H1 (cell line): ENCODE results near the gene BET1L. TPM values are rescaled to one million over a fixed set of nuclear protein-coding genes. Genes with fewer than 3 reads are reported as not detected.
A peak's percentile ranks its signal among the peaks of the same experiment; 100 is the strongest.

ENCODE experiments used
- BACH1 ChIP-seq: IDR thresholded peaks from 2 replicates; pipeline ENCODE4 v1.6.1; 2012; ENCODE audit warnings: low read length, improper control_type of control experiment
- CTBP2 ChIP-seq: IDR thresholded peaks from 2 replicates; pipeline ENCODE4 v1.7.0; 2011; ENCODE audit warnings: borderline replicate concordance, mild to moderate bottlenecking, moderate library complexity, mixed read lengths, low read length; ENCODE audit not compliant: insufficient read depth, insufficient read length
- CTCF ChIP-seq, 3 experiments: IDR thresholded peaks; 1 replicate in 2 of 3; 2 replicates in 1 of 3; pipeline versions ENCODE4 v1.5.1 to v1.6.1; 2011; ENCODE audit warnings: low read length in 3 of 3, mild to moderate bottlenecking in 3 of 3, inconsistent platforms in 2 of 3, low read depth in 1 of 3, moderate library complexity in 1 of 3; ENCODE audit not compliant: insufficient read depth in 1 of 3; ENCODE audit errors: control extremely low read depth in 1 of 3
- EGR1 ChIP-seq: IDR thresholded peaks from 2 replicates; pipeline ENCODE4 v1.6.1; 2011; ENCODE audit warnings: low read depth, low read length, borderline replicate concordance
- EP300 ChIP-seq, 2 experiments: IDR thresholded peaks; 1 replicate in 1 of 2; 2 replicates in 1 of 2; pipeline ENCODE4 v1.6.1; 2011 to 2012; ENCODE audit warnings: low read depth in 2 of 2, low read length in 2 of 2, mild to moderate bottlenecking in 2 of 2, borderline replicate concordance in 1 of 2, inconsistent platforms in 1 of 2, moderate library complexity in 1 of 2
- FOSL1 ChIP-seq: IDR thresholded peaks from 2 replicates; pipeline ENCODE4 v1.6.1; 2011; ENCODE audit warnings: mild to moderate bottlenecking, low read depth, low read length, moderate library complexity; ENCODE audit not compliant: insufficient read depth
- KDM4A ChIP-seq: IDR thresholded peaks from one replicate; pipeline ENCODE4 v1.7.1; 2012; ENCODE audit warnings: low read depth, mild to moderate bottlenecking, moderate library complexity, low read length, inconsistent platforms; ENCODE audit not compliant: severe bottlenecking
- MAX ChIP-seq: IDR thresholded peaks from 2 replicates; pipeline ENCODE4 v1.6.1; 2012; ENCODE audit warnings: inconsistent platforms
- PHF8 ChIP-seq: fragments of 200-600 bp; sonication (generic); conservative IDR thresholded peaks from 2 replicates; pipeline ENCODE4 v1.7.1; 2012; ENCODE audit warnings: low read depth, mild to moderate bottlenecking, inconsistent platforms, low read length, moderate library complexity
- POU5F1 ChIP-seq: IDR thresholded peaks from 2 replicates; pipeline ENCODE4 v1.6.1; 2011; ENCODE audit warnings: low read depth, mild to moderate bottlenecking, low read length, moderate library complexity
- RFX5 ChIP-seq: IDR thresholded peaks from 2 replicates; pipeline ENCODE4 v1.6.1; 2011; ENCODE audit warnings: low read depth, low read length, improper control_type of control experiment, borderline replicate concordance
- RXRA ChIP-seq: IDR thresholded peaks from 2 replicates; pipeline ENCODE4 v1.6.1; 2011; ENCODE audit warnings: low read depth, mild to moderate bottlenecking, low read length, moderate library complexity; ENCODE audit not compliant: insufficient read depth
- SP1 ChIP-seq: IDR thresholded peaks from 2 replicates; pipeline ENCODE4 v1.6.1; 2011; ENCODE audit warnings: low read depth, low read length
- TCF12 ChIP-seq: IDR thresholded peaks from 2 replicates; pipeline ENCODE4 v1.6.1; 2011; ENCODE audit warnings: low read depth, mild to moderate bottlenecking, low read length
- polyA plus RNA-seq, 7 experiments: library from polyadenylated mRNA; depleted of rRNA in 3 of 7; stranded (reverse) in 5 of 7; unstranded in 2 of 7; fragments of >200 nt in 5 of 7; fragments of 200-250 nt in 2 of 7; gene quantifications; 1 replicate in 5 of 7; 2 replicates in 1 of 7; 4 replicates in 1 of 7; pipeline versions ENCODE4 v1.2.1 to v1.2.3, GENCODE V29; 2011 to 2013; ENCODE audit warnings: missing spikeins in 2 of 7, mixed read lengths in 2 of 7
- total RNA-seq: library from RNA; stranded (reverse); fragmentation: NEBNext Ultra II Directional; extraction: Animal tissue kit (Norgen Biotek cat#: 25700); gene quantifications from 2 replicates; pipeline ENCODE4 v1.2.1, GENCODE V29; 2021
- TF ChIP-seq, protein P1 (sequence below): IDR thresholded peaks from 2 replicates; pipeline ENCODE4 v1.6.1; 2012; ENCODE audit warnings: inconsistent platforms
- TF ChIP-seq, protein P2 (sequence below): IDR thresholded peaks from 2 replicates; pipeline ENCODE4 v1.6.1; 2012; ENCODE audit warnings: low read length, inconsistent platforms

Gene BET1L
- total and polyA plus RNA-seq, 2 of the 8 experiments (the other 6 are each of a cell fraction or from before 2014, with no cell fraction given) = 40.2 to 61.9 TPM

GRCh38 chr11:235997-236773 is 29.0 kb upstream of the BET1L start, which contains the start of gene SIRT3 (continued):
- TF ChIP-seq RFX5 (no peak), MAX (0 out of 2 replicates have a peak, but pooled peaks have one; percentile 8), BACH1 (no peak), PHF8 (peak; percentile 82), RXRA (no peak), KDM4A (peak; percentile 82), EGR1 (peak; percentile 87), POU5F1 (no peak), SP1 (no peak), EP300 (IDR thresholded peaks at IDR 0.05; ENCODE audit: borderline replicate concordance in 1 of 2, low read depth in 2 of 2, low read length in 2 of 2) (no peak), FOSL1 (no peak), TCF12 (no peak), CTBP2 (no peak), CTCF (IDR thresholded peaks at IDR 0.05; ENCODE audit: control extremely low read depth in 1 of 3, insufficient read depth in 1 of 3, low read depth in 1 of 3, low read length in 3 of 3) (peak in 2 of 3 experiments; percentile 0 to 11; a peak in 3 of 4 replicates)
- TF ChIP-seq, protein P1, sequence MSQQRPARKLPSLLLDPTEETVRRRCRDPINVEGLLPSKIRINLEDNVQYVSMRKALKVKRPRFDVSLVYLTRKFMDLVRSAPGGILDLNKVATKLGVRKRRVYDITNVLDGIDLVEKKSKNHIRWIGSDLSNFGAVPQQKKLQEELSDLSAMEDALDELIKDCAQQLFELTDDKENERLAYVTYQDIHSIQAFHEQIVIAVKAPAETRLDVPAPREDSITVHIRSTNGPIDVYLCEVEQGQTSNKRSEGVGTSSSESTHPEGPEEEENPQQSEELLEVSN = no peak
- TF ChIP-seq, protein P2, sequence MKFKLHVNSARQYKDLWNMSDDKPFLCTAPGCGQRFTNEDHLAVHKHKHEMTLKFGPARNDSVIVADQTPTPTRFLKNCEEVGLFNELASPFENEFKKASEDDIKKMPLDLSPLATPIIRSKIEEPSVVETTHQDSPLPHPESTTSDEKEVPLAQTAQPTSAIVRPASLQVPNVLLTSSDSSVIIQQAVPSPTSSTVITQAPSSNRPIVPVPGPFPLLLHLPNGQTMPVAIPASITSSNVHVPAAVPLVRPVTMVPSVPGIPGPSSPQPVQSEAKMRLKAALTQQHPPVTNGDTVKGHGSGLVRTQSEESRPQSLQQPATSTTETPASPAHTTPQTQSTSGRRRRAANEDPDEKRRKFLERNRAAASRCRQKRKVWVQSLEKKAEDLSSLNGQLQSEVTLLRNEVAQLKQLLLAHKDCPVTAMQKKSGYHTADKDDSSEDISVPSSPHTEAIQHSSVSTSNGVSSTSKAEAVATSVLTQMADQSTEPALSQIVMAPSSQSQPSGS = no peak
